ENCODE results near the gene BMPR1B. TPM values are rescaled to one million over a fixed set of nuclear protein-coding genes. Genes with fewer than 3 reads are reported as not detected.
A peak's percentile ranks its signal among the peaks of the same experiment; 100 is the strongest.
"Not testable (repeated sequence)": the region's sequence is repeated elsewhere in the genome, so short reads cannot be mapped to it uniquely, and the experiment has no call there.

Gene BMPR1B
- total RNA-seq, 1 experiment from 2014 or later, result not detected

GRCh38 chr4:94763005-94763404 is 5.2 kb downstream of the BMPR1B start:
- no peak for DNase-seq (ENCODE audit: low read depth)

DNA sequence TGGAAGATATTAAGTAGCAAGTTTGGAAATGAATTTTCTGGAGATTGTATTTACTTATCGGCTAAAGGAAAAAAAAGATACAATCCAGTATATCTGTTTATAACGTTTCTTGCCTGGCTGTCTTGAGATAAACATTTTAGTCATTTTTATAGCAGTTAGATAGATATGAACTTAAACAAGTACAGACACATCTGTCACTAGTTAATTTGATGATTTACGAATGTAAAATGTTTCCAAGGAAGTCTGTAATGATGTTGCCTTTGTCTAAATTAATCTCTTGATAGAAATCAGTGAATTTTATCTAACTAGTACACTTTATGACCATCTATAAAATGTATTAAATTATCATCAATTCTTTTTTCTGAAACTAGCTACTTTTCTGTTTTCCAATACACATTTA is 5.7 kb downstream of the BMPR1B start:
- no peak for DNase-seq (ENCODE audit: low read depth)

DNA sequence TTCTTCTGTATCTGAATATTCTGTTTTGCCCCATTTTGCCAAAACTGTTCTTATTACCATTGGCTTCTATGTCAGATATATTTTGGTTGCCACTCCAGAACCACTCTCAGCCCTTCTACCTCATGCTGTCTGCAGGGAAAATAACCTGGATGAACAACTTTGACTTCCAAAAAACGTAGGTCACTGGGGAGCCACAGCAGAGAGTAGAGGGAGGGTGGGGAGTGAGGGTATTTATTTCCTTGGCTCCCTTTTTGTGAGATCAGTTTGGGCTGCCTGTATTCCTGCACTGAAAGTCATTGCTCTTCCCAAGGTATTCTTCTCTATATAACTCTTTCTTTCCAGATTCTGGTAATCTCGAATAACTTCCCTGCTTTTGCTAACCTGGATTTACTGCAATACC is 6.3 kb downstream of the BMPR1B start:
- DNase-seq (ENCODE audit: low read depth), result no peak

- DNase-seq (ENCODE audit: low read depth), result no peak
Measured at GRCh38 chr4:94765174-94765573, 7.4 kb downstream of the BMPR1B start.

GRCh38 chr4:94765648-94766047 is 7.9 kb downstream of the BMPR1B start:
- DNase-seq (ENCODE audit: low read depth), result no peak

DNA sequence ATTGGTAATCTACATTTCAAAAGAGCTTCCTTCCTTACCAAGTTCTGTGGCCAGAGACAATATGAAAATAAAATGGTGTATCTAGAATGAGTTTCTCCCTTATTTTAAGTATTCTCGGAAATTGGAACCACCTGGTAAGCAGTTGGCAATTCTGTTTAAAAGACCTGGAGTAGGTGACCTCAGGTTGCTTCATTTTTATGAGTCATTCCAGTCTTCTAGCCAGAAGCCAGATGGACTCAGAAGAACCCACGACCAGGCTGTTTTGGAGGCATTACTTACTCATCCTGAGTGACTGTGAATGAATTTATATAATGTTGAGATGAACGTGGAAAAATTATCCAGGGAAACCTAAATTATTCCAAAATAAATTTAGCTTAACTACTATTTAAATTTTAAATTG is 9.1 kb downstream of the BMPR1B start:
- peak; percentile 3 for DNase-seq (ENCODE audit: low read depth)

GRCh38 chr4:94767446-94767845 is 9.7 kb downstream of the BMPR1B start:
- no peak for DNase-seq (ENCODE audit: low read depth)

- no peak for DNase-seq (ENCODE audit: low read depth)
Measured at GRCh38 chr4:94782707-94783106, 25.0 kb downstream of the BMPR1B start.

DNA sequence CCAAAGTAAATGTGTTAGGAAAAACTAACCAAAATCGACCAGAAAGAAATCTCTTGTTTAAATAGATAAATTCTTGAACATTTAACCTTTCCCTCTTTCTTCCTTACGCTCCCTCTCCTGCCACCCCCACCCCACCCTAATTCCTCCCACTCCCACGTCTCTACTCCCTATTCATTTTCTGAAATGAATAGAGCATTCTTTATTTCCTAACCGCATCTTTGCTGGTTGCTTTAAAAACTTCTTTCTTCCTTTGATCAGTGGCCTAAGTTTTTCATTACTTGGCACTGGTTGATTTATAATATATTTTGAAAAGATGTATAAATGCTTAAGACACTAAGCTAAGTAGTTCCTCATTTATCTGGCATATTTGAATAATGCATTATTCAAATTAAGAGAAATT is 33.9 kb downstream of the BMPR1B start:
- no peak for DNase-seq (ENCODE audit: low read depth)

DNA sequence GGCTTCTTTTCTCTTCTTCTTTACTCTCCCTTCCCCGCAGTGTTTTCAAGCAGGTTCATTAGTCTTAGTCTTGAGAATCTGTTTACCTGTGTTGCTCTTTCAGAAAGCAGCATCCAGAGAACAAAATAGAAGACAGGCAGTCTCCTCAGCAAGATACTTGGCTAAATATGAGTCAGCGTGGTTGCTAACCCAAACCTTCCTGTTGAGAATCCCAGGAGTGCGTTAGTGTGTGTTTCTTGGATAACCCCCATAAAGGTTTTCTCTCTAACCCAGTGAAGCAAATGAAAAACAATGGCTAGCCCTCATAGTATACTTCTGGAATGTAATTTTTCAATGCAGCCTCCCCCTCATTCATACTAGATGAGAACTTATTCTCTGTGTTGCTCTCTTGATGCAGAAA is 41.1 kb downstream of the BMPR1B start:
- DNase-seq (ENCODE audit: low read depth), result no peak

DNA sequence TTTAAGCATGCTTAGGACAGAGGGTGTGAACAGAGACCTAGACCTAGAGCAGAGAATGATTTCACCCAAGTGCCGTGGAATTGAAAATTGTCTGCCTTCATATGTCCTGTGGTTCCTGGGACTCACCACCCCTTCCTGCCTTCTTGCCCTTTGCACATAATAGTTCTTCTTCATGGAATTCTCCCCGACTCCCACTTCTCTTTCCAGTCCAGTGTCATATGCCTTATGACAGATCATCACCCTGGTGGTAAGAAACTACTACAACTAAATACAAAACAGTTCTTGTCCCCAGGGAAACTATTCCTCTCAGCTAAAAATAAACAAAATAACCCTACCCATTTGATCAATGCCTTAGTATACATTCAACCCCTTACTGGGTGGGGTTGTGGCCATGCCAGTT is 43.3 kb downstream of the BMPR1B start:
- DNase-seq (ENCODE audit: low read depth), result no peak

DNA sequence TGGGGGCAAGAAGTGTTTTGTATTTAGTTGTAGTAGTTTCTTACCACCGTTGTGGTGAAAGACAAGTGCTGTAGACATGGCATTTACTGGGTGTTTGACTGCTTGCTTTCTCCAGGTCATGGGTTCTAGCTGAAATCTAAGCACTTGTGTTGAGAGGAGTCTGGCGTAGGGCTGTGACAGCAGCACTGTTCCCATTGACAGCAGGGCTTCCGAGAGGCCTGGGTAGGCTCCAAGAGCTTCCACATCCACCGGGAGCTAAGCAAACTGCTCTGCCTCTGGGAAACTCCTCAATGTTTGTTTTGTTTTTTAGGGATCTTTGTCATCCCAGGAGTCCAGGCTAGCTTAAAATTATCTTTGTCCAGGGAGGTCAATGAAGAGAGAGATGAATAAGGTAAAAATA is 44.3 kb downstream of the BMPR1B start:
- DNase-seq (ENCODE audit: low read depth), result no peak

GRCh38 chr4:94803181-94803580 is 45.4 kb downstream of the BMPR1B start:
- peak; percentile 4 for DNase-seq (ENCODE audit: low read depth)

GRCh38 chr4:94804650-94805049 is 46.9 kb downstream of the BMPR1B start:
- no peak for DNase-seq (ENCODE audit: low read depth)

DNA sequence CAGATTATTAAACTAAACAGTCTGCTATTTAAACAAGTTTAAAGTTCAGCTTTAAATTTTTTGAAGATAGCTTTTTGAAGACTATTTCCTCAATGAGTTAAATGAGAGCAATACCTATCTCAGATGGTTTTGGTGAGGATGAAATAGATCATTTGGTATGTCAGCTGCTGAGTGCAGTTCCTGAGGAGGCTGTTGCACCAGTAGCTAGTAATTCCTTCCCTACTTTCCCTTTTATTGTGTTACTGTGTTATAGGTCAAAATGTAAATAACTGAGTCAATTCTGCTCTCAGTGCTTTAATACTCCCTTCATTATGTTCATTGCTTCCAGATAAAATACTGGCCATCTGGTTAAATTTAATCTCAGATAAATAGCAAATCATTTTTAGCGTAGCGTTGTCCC is 48.6 kb downstream of the BMPR1B start:
- DNase-seq (ENCODE audit: low read depth), result no peak

DNA sequence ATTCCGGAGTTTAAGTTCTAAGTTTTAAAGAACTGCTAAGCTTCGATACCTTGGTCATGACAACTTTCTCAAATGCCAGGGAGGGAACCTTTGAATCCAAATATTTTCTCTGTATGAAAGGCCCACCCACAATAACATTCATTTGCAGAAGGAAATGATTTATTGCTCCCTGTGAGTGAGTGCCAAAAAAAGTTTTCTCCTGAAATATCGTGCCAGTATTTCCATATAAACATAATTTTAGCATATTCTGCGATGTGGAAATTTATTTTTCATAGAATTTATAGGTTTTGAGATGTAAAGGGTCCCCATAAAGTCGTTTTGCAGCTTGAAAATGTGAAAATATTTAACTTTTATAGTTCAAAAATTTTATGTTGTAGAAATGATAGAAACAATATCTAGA is 53.9 kb downstream of the BMPR1B start:
- DNase-seq (ENCODE audit: low read depth), result no peak

GRCh38 chr4:94813221-94813620 is 55.5 kb downstream of the BMPR1B start:
- no peak for DNase-seq (ENCODE audit: low read depth)

DNA sequence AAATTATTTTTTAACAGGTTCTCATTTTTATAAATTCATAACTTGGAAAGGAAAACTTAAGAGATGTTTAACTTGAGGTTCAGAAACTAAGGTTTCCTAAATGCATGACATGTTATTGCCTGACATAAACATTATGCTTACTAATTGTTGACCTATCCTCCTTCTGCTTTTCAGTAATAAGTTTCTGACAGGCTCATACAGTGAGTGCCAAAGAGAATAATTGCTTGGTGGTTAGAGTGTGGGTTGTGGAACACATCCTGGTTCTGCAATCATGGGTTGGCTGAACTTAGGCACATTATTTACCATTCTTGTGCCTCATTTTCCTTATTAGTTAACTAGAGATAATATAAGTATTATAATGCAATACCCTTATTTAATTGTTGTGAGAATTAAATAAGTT is 56.5 kb downstream of the BMPR1B start:
- no peak for DNase-seq (ENCODE audit: low read depth)

GRCh38 chr4:94819371-94820168 is 61.8 kb downstream of the BMPR1B start:
- no peak for DNase-seq (ENCODE audit: low read depth)

DNA sequence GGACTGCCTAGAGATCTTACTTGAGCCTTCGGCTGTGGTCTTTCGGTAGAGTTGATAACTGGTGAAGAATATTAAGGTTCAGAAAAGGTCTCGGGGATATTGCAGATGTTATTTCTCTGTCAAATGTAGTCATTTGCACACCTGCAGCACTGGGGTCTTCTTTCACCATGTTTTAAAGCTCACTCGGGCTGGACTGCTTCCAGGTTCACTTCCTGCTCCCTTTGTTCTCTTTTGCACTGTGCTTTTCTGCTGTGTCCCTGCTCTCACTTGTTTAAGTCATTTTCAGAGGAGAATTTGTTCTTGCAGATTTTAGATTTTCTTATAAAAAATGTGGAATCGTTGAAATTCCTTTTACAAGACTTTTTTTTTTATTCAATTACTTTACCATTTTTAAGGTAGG is 68.5 kb downstream of the BMPR1B start:
- no peak for DNase-seq (ENCODE audit: low read depth)

- peak; percentile 43 for DNase-seq (ENCODE audit: low read depth)
Measured at GRCh38 chr4:94827481-94828110, 69.8 kb downstream of the BMPR1B start.

- no peak for DNase-seq (ENCODE audit: low read depth)
Measured at GRCh38 chr4:94828882-94829281, 71.1 kb downstream of the BMPR1B start.

- DNase-seq (ENCODE audit: low read depth), result no peak
Measured at GRCh38 chr4:94831607-94832006, 73.9 kb downstream of the BMPR1B start.

GRCh38 chr4:94832329-94832728 is 74.6 kb downstream of the BMPR1B start:
- DNase-seq (ENCODE audit: low read depth), result not testable (repeated sequence)

All from RPMI7951 (cell line).